GM10847 (cell line): ENCODE measurements around the gene HVCN1.
A peak's percentile ranks its signal among the peaks of the same experiment; 100 is the strongest.

Experiments
- POLR2A ChIP-seq: IDR thresholded peaks from 2 replicates; pipeline ENCODE4 v1.6.1; 2011; ENCODE audit not compliant: insufficient read length; ENCODE audit errors: extremely low read depth

Gene HVCN1

GRCh38 chr12:110705309-110705708 is 16.4 kb upstream of the HVCN1 start:
- no peak for TF ChIP-seq POLR2A

DNA sequence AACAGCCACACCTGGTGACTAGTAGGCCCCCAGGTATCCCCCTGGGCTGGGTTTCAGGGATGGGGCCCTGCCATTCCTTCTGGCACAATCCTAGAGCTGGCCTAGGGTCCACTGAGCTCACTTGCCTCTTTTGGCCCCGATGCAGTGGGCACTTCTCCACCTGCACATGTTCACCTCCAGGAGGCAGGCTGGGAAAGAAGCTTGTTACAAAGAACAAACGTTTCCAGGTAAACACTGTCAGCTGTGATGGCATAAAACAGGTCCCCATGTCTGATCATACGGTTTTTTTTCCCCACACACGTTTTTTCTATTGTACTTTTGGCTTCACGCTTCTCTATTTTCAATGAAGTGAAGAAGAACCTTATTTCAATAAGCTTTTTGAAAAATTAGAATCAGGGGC is 15.8 kb upstream of the HVCN1 start:
- no peak for TF ChIP-seq POLR2A

DNA sequence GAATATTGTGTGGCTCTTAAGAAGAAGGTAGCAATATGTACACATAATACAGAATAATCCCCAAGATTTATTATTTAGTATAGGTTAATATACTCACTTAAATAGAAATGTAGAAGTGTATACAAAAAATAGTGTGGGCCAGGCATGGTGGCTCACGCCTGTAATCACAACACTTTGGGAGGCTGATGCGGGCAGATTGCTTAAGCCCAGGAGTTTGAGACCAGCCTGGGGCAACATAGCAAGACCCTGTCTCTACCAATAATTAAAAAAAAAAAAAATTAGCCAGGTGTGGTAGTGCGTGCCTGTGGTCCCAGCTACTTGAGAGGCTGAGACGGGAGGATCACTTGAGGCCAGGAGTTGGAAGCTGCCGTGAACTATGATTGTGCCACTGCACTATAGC is 15.3 kb upstream of the HVCN1 start:
- no peak for TF ChIP-seq POLR2A

DNA sequence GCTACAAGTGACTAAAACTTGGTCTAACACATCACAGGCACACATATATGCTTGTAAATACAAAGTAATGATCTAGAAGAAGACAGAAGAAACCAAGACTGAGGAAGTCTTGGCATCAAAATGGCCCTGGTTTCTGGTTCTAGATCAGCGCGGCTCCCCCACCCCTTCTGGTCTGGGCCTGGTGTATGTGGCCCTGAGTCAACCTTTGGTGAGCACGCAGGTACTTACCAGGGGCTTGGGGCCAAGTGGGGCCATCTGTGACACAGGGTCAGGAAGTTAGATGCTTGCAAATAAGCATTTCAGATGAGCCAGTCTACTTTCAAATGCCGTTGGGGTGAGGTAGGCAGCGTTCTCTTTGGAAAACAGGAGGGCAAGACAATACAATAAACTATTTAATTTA is 13.2 kb upstream of the HVCN1 start:
- TF ChIP-seq POLR2A, result no peak

- TF ChIP-seq POLR2A, result no peak
These were observed 10.9 kb upstream of the HVCN1 start for GRCh38 chr12:110699591-110700445.

- TF ChIP-seq POLR2A, result no peak
These were observed 9.4 kb upstream of the HVCN1 start for GRCh38 chr12:110698171-110698902.

DNA sequence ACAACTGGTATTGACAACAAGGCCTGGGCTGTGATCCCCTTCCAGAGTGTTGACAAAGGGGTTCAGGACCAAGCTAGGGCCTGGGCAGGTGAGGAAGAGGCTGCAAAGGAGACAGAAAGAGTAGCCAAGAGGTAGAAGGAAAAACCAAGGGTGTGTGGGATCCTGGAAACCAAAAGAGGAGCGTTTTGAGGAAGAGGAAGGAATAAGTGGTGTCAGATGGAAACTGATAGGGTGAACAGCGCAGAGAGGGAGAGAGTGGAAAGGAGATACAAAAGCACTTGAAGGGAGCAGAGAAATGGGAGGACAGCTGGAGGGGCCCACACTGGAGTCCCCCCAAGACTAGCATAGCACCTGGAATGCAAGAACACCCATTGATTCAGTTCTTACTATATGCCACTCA is 8.3 kb upstream of the HVCN1 start:
- TF ChIP-seq POLR2A, result no peak

GRCh38 chr12:110696283-110696682 is 7.4 kb upstream of the HVCN1 start:
- no peak for TF ChIP-seq POLR2A

GRCh38 chr12:110694330-110694901 is 5.5 kb upstream of the HVCN1 start:
- TF ChIP-seq POLR2A, result no peak

DNA sequence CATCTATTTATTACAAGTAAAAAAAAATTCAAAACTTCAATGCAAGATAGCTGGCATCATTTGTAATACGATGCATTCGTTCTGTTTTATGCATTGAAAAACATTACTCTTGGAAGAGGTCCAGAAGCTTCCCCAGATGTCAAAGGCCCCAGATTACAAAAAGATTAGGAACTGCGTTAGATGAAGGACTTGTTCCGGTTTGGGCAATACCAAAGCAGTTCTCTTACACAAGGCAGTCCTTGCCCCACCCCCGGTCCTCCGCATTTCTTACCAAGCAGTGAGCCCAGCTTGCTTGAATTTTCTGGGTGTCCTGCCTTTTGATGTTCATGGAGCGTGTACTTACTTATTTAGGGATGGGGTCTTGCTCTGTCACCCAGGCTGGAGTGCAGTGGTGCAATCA is 4.8 kb upstream of the HVCN1 start:
- no peak for TF ChIP-seq POLR2A

GRCh38 chr12:110690127-110690430 is 1.2 kb upstream of the HVCN1 start:
- no peak for TF ChIP-seq POLR2A

GRCh38 chr12:110689281-110690126 is 589 bp upstream of the HVCN1 start:
- TF ChIP-seq POLR2A, result peak; percentile 24

DNA sequence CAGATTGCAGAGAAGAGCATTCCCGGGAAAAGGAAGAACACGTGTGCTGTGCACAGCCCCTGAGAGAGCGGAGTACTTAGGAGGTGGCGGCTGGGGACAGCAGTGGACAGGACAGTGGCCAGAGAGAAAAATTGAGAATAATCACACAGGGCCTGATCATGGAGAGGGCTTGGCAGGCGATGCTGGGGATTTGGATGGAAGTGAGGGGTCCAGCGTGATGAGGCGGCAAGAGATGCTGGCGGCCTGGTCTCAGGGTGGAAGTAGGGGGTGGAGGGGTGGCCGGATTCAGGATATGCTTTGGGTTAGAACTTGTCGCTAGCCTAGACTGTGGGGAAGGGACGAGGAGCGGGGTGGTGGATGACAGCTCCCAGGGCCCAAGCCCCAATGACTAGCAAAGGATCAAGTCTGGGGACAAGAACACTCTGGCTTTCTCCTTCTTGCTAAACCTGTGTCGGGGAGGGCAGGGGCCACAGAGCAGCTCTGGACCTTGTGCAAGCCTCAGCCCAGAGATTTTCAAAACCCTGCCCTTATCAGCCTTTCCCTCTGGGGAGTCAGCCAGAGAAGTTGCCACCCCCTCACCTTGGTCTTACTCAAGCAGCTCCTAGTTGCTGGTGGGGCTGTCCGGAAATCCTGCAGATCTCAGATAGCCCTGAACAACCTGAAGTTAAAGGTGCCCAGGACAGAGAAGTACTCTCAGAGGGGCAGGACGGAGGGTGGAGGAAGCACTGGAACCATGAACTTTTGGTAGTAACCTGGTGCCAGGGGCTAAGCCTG is 1.3 kb downstream of the HVCN1 start:
- no peak for TF ChIP-seq POLR2A

DNA sequence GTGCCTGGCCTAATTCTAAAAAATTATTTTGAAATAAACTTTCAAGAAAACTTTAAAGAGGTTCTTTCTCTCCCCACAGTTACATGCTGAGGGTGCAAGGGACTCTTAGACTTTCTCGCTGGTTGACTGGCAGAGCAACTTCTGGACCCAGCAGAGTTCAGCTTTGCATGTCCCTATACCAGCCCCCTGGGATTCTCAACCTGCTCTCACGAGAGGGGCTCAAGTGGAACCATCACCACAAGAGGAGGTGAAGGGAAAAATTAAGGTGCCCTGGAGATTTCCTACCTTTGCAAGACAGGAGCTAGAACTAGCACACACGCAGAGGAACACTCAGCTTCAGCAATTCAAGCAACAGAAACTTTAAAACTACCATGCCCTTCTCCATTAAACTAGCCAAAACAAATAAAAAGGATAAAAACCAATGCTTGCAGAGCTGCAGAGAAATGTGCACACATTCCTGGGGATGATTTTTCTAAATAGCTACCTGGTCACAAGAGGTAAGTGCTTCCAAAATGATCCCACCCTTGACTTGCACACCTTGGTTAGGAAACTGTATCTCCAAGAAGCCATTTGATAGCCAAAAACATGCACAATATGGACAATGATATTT is 2.5 kb downstream of the HVCN1 start:
- no peak for TF ChIP-seq POLR2A
